ENCODE data around the gene ARHGAP26.

Gene ARHGAP26

GRCh38 chr5:143017541-143017940 lies 247.4 kb downstream of the ARHGAP26 start:
- no peak for DNase-seq (ENCODE audit: low spot score)

DNA sequence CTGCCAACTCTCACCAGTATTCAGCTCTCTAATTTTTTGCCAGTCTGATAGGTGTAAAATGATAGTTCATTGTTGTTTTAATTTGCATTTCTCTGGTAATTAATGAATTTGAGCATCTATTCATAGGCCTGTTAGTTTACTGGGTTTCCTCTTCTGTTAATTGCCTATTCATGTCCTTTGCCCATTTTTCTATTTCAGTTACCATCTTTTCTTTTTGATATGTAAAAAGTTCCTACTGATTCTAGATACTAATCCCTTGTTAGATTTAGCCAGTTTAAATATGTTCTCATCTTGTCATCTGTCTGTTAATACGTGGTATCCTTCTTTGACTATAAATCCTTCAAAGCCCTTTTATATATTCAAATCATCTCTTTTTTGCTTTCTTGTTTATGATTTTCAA lies 247.8 kb downstream of the ARHGAP26 start:
- DNase-seq (ENCODE audit: low spot score): no peak

DNA sequence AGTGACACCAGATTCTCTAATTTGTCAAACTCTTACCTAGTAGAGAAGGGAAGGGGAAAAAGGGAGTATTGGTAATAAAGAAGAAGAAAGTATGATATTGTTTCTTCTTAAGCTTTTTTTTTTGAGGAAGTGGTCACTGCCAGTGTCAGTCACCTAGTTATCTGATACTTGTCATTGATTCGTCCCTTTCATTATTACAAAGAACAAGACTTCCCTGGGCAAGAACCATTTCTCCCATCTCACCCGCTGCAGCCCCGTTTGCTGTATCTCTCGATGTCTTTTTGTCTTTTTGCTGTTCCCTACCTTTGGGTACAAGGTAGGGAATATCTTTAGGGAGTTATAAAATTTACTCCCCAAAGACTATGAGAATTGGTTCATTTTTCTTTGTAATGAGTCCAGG lies 249.0 kb downstream of the ARHGAP26 start:
- no peak for DNase-seq (ENCODE audit: low spot score)

- peak; percentile 29 for DNase-seq (ENCODE audit: low spot score)
Measured at GRCh38 chr5:143019614-143020515, 249.7 kb downstream of the ARHGAP26 start.

- no peak for DNase-seq (ENCODE audit: low spot score)
Measured at GRCh38 chr5:143021595-143021994, 251.4 kb downstream of the ARHGAP26 start.

GRCh38 chr5:143023411-143024096 lies 253.4 kb downstream of the ARHGAP26 start:
- DNase-seq (ENCODE audit: low spot score): no peak

- DNase-seq (ENCODE audit: low spot score): no peak
Measured at GRCh38 chr5:143024228-143024920, 254.2 kb downstream of the ARHGAP26 start.

GRCh38 chr5:143025376-143025775 lies 255.2 kb downstream of the ARHGAP26 start:
- no peak for DNase-seq (ENCODE audit: low spot score)

- DNase-seq (ENCODE audit: low spot score): no peak
Measured at GRCh38 chr5:143025971-143026370, 255.8 kb downstream of the ARHGAP26 start.

GRCh38 chr5:143026380-143026779 lies 256.2 kb downstream of the ARHGAP26 start:
- no peak for DNase-seq (ENCODE audit: low spot score)

- DNase-seq (ENCODE audit: low spot score): no peak
Measured at GRCh38 chr5:143029293-143029692, 259.1 kb downstream of the ARHGAP26 start.

GRCh38 chr5:143030349-143030748 lies 260.2 kb downstream of the ARHGAP26 start:
- DNase-seq (ENCODE audit: low spot score): no peak

DNA sequence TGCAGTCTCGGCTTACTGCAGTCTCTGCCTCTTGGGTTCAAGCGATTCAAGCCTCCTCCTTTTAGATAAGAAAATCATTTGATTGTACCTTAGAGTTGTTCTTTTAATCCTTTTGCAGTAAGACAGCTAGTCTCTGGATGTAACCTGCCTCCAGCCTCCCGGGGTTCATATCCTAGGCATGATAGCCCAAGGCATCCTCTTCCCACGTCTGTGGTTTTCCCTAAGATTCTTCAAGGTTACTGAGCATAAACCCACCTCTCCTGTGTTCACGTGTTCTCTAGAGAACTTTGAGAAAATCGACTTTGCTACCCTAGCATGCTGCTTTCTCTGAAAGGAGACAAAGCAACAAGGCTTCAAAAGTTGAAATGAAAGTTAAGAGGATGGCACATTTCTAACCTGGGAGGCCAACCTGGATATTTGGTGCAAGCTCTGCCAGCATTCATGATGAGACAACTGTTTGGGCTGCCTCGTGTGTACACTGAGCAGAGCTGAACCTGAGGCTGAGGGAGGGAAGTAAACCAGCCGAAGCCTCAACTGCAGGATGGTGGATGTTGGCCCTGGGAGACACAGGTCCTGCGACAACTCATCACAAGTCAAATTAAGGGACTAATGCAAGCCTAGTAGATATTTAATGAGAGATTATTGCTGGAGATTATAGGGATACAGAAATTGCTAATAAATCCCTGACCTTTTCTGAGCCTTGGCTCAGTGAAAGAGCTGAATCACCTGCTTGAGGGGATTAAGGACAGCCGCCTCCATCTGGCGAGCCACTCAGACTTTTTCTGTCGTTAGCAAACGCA lies 261.8 kb downstream of the ARHGAP26 start:
- no peak for DNase-seq (ENCODE audit: low spot score)

DNA sequence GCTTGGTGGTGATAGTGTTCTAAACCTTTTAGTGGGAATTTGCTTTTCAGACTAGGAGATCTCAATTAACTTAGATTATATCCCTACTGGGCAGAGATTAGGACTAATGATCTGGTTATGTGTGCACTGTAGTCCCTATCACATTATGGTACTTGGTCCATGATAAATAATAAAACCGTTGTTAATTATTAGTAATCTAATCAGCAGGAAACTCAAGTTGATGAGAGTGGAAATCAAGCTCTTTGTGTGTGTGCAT lies 262.3 kb downstream of the ARHGAP26 start:
- no peak for DNase-seq (ENCODE audit: low spot score)

- DNase-seq (ENCODE audit: low spot score): no peak
Measured at GRCh38 chr5:143033535-143034250, 263.5 kb downstream of the ARHGAP26 start.

GRCh38 chr5:143036146-143036927 lies 266.2 kb downstream of the ARHGAP26 start:
- no peak for DNase-seq (ENCODE audit: low spot score)

- no peak for DNase-seq (ENCODE audit: low spot score)
Measured at GRCh38 chr5:143037071-143037470, 266.9 kb downstream of the ARHGAP26 start.

- DNase-seq (ENCODE audit: low spot score): no peak
Measured at GRCh38 chr5:143037708-143038107, 267.5 kb downstream of the ARHGAP26 start.

DNA sequence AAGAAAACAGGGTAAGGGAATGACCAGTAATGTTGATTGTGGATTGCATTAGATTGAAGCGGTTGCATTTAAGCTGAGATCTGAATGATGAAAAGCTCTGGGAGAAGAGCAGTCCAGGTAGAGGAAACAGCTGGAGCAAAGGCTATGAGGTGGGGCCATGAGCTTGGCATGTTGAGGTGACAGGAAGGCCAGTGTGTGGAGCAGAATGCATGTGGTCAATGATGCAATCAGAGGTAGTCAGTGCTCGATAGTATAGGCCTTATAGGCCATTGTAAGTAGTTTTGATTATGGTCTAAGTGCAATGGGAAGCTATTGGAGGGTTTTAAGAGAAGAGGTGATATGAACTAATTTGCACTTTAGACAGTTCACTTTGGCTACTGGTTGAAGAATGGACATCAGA lies 270.4 kb downstream of the ARHGAP26 start:
- no peak for DNase-seq (ENCODE audit: low spot score)

GRCh38 chr5:143041461-143041860 lies 271.3 kb downstream of the ARHGAP26 start:
- no peak for DNase-seq (ENCODE audit: low spot score)

Measured in germinal center (tissue), 1 donor.